GM21360 (cell line): ENCODE results near the gene TERB2.
A peak's percentile ranks its signal among the peaks of the same experiment; 100 is the strongest.
"Not testable (repeated sequence)": the region's sequence is repeated elsewhere in the genome, so short reads cannot be mapped to it uniquely, and the experiment has no call there.

ENCODE experiments used
- ATAC-seq: cut with Tn5 transposase; IDR thresholded peaks from one replicate; pipeline ENCODE4 v1.9.1; 2021; ENCODE audit warnings: mild to moderate bottlenecking, moderate library complexity; ENCODE audit not compliant: unreplicated experiment

Gene TERB2

DNA sequence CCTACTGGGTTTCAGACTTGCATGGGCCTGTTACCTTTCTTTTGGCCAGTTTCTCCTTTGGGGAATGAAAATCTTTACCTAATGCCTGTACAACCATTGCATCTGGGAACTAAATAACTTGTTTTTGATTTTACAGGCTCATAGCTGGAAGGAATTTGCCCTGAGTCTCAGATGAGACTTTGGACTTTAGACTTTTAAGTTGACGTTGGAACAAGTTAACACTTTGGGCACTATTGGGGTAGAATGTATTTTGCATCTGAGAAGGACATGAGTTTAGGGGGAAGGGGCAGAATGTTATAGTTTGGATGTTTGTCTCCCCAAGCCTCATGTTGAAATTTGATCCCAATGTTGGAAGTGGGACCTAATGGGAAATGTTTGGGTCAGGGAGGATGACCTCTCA lies 44.7 kb downstream of the TERB2 start:
- not testable (repeated sequence) for ATAC-seq

DNA sequence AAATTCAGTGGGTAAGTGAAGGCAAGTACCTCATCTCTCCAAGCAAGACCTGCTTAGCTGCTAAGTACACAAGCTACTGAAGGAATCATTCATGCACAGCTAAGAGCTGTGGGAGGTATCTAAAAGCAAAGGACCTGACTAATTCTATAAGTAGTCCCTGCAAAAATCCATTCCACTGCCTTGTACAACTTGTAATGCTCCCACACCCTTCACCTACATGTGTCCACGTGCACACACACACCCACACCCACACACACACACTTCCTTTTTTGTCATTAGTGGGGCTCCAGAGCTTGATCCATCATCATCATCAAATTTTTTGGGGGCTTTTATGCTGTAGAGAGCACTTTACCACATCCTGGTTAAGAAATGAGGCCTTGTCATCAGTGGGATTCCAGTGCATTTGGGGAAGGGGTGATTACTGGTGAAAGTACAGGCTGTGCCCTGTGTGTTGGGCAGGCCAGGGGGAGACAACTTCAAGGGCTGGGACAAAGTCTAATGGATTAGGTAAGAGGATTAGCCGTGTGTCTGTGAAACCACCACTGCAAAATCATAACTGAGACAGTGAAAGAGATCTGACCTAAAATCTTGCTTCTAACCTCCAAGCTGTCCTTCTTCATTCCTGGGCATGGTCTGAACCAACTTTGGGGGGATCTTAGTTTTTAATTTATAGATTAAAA lies 47.4 kb downstream of the TERB2 start:
- not testable (repeated sequence) for ATAC-seq

DNA sequence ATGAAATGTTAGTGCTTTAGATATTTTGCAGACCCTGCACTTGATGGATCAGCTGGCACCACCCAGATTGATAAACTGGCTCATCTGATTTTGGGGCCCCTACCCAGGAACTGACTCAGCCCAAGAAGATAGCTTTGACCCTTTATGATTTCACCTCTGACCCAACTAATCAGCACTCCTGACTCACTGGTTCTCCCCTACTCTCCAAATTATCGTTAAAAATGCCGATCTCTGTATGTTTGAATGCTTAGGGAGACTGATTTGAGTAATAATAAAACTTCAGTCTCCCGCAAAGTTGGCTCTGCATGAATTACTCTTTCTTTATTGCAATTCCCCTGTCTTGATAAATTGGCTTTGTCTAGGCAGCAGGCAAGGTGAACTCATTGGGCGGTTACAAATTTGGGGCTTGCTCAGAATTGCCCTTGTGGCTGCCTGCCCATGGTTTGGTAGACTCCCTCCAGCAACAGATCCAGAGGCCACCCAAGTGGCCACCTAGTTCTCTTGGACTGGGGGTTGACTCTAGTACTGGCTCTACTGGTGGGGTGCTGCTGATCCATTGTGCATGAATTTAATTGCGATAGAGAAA lies 48.2 kb downstream of the TERB2 start:
- ATAC-seq, result not testable (repeated sequence)

DNA sequence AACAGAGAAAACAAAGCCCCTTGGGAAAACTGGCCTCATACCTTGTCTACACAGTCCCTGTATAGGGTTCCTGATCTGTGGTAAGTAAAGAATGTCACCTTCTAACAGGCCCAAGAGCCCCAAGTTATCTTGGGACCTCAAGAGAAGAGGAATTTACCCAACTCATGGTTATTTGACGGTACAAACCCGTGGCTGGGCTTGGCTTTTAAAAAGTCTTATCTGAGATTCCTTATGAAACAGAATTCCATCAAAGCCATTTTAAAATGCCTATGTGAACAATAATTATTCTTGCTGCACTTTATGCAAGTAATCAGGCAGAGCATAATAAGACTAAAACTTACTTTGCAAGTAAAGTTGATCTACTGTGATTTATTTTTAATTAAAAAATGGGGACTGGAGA lies 52.6 kb downstream of the TERB2 start:
- ATAC-seq, result no peak

DNA sequence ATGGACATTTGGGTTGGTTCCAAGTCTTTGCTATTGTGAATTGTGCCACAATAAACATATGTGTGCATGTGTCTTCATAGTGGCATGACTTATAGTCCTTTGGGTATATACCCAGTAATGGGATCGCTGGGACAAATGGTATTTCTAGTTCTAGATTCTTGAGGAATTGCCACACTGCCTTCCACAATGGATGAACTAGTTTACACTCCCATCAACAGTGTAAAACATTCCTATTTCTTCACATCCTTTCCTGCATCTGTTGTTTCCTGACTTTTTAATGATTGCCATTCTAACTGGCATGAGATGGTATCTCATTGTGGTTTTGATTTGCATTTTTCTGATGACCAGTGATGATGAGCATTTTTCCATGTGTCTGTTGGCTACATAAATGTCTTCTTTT lies 58.6 kb downstream of the TERB2 start:
- ATAC-seq, result not testable (repeated sequence)

DNA sequence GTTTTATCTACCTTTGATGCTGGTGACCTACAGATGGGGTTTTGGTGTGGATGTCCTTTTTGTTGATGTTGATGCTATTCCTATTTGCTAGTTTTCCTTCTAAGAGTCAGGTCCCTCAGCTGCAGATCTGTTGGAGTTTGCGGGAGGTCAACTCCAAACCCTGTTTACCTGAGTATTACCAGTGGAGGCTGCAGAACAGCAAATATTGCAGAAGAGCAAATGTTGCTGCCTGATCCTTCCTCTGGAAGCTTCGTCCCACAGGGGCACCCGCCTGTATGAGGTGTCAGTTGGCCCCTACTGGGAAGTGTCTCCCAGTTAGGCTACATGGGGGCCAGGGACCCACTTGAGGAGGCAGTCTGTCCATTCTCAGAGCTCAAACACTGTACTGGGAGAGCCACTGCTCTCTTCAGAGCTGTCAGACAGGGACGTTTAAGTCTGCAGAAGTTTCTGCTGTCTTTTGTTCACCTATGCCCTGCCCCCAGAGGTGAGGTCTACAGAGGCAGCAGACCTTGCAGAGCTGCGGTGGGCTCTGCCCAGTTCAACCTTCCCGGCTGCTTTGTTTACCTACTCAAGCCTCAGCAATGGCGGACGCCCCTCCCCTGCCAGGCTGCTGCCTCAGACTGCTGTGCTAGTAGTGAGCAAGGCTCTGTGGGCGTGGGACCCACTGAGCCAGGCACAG lies 63.9 kb downstream of the TERB2 start:
- ATAC-seq, result not testable (repeated sequence)

DNA sequence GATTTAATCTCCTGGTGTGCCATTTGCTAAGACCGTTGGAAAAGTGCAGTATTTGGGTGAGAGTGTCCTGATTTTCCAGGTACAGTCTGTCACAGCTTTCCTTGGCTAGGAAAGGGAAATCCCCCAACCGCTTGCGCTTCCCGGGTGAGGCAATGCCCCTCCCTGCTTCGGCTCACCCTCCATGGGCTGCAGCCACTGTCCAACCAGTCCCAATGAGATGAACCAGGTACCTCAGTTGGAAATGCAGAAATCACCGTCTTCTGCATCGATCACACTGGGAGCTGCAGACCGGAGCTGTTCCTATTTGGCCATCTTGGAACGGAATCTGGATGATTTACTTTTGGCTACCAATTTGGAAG lies 64.4 kb downstream of the TERB2 start:
- ATAC-seq, result not testable (repeated sequence)

DNA sequence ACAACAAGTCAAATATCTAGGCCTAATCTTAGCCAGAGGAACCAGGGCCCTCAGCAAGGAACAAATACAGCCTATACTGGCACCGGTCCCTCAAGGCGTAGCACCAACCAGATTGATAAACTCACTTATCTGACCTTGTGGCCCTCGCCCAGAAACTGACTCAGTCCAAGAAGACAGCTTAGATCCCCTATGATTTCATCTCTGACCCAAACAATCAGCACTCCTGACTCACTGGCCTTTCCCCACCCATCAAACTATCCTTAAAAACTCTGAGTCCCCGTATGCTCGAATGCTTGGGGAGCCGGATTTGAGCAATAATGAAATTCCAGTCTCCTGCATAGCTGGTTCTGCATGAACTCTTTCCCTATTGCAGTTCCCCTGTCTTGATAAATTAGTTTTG lies 64.9 kb downstream of the TERB2 start:
- no peak for ATAC-seq

DNA sequence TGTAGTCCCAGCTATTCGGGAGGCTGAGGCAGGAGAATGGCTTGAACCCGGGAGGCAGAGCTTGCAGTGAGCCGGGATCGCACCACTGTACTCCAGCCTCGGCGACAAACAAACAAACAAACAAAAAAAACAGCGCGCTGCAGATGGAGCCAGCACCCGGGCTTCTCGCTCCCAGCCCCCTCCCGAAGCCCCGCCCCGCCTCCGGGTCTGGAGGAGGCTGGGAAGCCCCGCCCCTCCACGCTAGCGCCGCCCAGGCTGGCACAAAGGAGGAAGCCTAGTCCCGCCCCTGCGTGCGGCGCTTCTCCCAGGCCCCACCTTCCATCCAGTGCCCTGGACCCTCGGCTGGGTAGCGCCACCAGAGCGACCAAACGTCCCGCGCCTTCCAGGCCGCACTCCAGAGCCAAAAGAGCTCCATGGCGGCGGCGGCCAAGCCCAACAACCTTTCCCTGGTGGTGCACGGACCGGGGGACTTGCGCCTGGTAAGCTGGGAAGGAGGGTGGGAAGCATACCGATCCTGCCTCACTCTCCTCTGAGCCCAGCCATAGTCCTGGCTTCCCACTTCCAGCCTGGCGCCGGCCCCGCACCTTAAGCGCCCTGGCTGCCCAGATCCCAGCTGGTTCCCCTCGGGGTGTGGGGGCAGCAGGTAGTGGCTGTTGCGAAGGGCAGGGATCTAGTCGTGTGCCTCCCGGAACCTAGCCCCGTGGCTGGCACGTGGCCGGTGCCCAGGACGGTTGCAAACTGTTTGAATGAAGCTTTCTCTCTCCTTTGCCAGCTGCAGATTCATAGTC lies 66.6 kb downstream of the TERB2 start, which contains the start of gene SORD:
Gene SORD (plus strand): TSS at position 325 of the 788 bp plus-strand sequence. CDS start 89 bp downstream, at position 414.
- ATAC-seq, result peak; percentile 95

DNA sequence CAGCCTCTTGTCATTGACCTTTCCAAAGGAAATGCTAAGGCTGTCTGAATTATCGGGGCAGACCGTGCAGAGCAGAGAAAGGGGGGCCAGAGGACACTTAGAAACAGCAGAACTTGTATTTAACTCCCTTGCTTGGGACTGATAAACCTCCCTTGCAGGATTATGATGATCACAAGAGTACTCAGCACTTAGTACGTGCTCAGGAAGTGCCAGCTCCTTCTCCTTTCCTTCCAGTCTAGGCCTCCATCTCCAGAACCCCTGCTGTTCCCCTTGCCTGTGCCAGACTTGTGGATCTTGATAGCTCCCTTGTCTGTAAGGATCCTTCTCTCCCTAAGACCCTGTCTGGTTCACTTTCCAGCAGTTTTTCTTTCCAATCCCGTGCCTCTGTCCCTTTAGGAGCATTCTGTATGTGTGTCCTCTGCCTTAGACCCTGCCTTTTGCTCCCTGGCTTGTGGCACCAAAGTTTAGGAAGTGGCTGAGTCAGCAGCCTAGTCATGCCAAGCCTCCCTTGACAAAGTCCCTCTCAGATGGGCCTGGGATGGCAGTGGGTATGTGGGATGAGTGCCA lies 67.3 kb downstream of the TERB2 start:
- ATAC-seq, result no peak

DNA sequence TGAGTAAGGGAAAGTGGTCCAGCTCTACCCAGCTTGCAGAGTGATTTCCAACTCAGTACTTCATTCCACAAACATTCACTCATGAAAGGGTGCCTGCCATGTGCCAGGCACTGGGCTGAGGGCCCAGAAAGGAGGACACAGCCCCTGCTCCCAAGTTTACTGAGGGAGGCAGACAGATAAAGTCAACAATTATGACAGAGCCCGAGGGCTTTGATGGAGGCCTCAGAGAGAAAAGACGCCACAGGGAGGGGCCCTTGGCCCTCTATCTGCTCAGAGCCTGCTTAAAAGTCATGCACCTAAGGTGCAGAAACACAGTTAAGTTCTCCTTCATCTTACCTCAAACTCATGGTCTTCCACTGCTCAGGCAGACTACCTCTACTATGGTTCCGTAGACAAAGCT lies 68.2 kb downstream of the TERB2 start:
- ATAC-seq, result not testable (repeated sequence)

DNA sequence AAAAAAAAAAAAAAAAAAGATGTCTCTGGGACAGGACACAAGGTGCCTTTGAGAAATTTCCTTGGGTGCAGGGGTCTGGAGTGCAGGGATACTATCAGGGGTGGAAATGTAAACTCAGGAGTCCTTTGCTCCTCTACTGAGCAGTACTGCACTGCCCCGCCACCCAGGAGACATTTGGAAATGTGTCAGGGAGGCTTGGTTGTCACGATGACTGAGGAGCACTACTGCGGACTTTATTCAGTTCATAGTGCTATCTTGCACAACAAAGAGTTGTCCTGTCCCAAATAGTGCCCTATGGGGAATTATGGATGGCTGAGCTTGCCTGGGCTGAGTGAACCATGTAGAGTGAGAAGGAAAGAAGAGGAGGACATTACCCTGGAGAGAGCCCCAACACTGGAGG lies 69.1 kb downstream of the TERB2 start:
- not testable (repeated sequence) for ATAC-seq

DNA sequence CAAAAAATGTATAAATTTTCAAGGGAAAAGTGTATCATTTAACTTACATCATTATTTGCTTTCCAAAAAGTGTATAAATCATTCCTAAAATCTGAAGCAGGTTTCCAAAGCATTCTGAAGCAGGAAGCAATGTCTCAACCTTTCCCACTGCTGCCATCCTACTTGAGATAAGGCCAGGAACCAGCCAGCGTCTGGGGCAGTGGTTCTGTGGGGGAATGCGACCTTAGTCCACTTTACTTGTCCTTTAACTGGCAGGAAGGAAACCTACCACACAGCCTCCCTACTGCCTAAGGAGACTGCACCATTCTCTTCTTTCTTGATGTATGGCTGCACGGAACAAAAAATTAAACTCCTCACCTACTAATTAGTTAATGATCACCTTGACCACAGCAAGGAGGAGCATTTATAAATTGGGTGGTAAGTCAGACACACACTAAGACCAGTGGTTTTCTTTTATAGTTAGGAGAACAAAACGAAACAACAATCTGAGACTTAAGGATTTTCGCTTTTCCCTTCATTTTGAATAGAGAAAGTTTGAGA lies 70.2 kb downstream of the TERB2 start:
- no peak for ATAC-seq

DNA sequence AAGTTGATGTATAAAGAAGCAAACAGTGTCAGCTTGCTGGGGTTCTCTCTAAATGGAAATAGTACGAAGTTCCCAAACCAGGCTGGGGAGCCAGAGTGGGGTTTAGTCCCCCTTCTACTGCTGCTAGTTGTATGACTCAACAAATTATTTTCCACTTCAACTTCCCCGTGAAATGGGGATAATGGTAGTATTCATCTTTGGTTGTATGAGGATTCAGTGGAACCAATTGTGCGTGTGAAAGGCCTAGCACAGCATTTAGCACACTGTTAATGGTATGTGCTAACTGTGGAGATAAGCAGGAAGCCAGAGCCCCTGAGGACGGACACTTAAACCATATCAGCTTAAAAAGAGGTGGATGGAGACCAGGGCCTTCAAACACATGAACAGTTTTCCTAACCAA lies 70.7 kb downstream of the TERB2 start:
- ATAC-seq, result no peak
